SK-N-MC (cell line): ENCODE data around the gene CLMP.

ENCODE experiments used
- DNase-seq: peaks from one replicate; pipeline ENCODE4 v3.0.0-alpha.2; 2011; ENCODE audit warnings: low read depth, low spot score
- H3K27ac ChIP-seq: fragments of 200-600 bp; sonication (generic); 2 replicates; pipeline ENCODE4 v1.5.1; 2016; ENCODE audit warnings: mixed run types
- H3K36me3 ChIP-seq: fragments of 200-600 bp; sonication (generic); 2 replicates; pipeline ENCODE4 v1.6.1; 2017; ENCODE audit warnings: antibody characterized with exemption, low read length, mixed read lengths; ENCODE audit not compliant: insufficient read depth
- H3K4me3 ChIP-seq: fragments of 200-600 bp; sonication (generic); 2 replicates; pipeline ENCODE4 v1.5.1; 2016
- H3K9ac ChIP-seq: fragments of 200-600 bp; sonication (generic); 2 replicates; pipeline ENCODE4 v1.8.0; 2017; ENCODE audit warnings: mixed run types, mixed read lengths; ENCODE audit not compliant: insufficient read length
- H3K9me3 ChIP-seq: fragments of 200-600 bp; sonication (generic); 2 replicates; pipeline ENCODE4 v1.6.1; 2017; ENCODE audit warnings: low read depth, mild to moderate bottlenecking, antibody characterized with exemption, low read length, moderate library complexity, mixed read lengths
- EZH2 ChIP-seq: fragments of 200-600 bp; sonication (generic); IDR thresholded peaks from one replicate; pipeline ENCODE4 v1.6.1; 2017; ENCODE audit warnings: antibody characterized with exemption
- FOXP2 ChIP-seq: optimal IDR thresholded peaks from 2 replicates; pipeline ENCODE3; 2011; ENCODE audit warnings: mild to moderate bottlenecking, moderate library complexity; ENCODE audit not compliant: insufficient read depth; ENCODE audit errors: extremely low read length, control extremely low read depth
- POLR2AphosphoS5 ChIP-seq: IDR thresholded peaks from 2 replicates; pipeline ENCODE4 v1.6.1; 2012; ENCODE audit warnings: mild to moderate bottlenecking, low read depth, low read length, borderline replicate concordance

CLMP gene

GRCh38 chr11:123221096-123221561 lies 26.1 kb upstream of the CLMP start:
- no peak overlapping the region for H3K9ac ChIP-seq
- no peak for DNase-seq
- H3K4me3 ChIP-seq: no peak overlapping the region
- no peaks in the 10 kb centered on the region for H3K36me3 ChIP-seq
- no peak overlapping the region for H3K27ac ChIP-seq
- no peaks in the 10 kb centered on the region for H3K9me3 ChIP-seq
- TF ChIP-seq FOXP2 (no peak), EZH2 (no peak), POLR2AphosphoS5 (no peak)

- Histone ChIP-seq H3K9ac (no peak overlapping the region), H3K36me3 (no peaks in the 10 kb centered on the region), H3K9me3 (no peaks in the 10 kb centered on the region), H3K27ac (no peak overlapping the region), H3K4me3 (no peak overlapping the region)
- no peak for TF ChIP-seq FOXP2
- no peak for TF ChIP-seq POLR2AphosphoS5
- no peak for TF ChIP-seq EZH2
- no peak for DNase-seq
These were observed 24.1 kb upstream of the CLMP start for GRCh38 chr11:123219066-123219690.

GRCh38 chr11:123218451-123218850 lies 23.4 kb upstream of the CLMP start:
- no peak for DNase-seq
- no peak overlapping the region for H3K4me3 ChIP-seq
- no peak overlapping the region for H3K27ac ChIP-seq

GRCh38 chr11:123217897-123218296 lies 22.8 kb upstream of the CLMP start:
- TF ChIP-seq POLR2AphosphoS5: no peak
- H3K4me3 ChIP-seq: no peak overlapping the region
- no peaks in the 10 kb centered on the region for H3K36me3 ChIP-seq
- H3K9me3 ChIP-seq: no peaks in the 10 kb centered on the region
- no peak overlapping the region for H3K27ac ChIP-seq
- no peak for DNase-seq
- no peak overlapping the region for H3K9ac ChIP-seq

More at GRCh38 chr11:123218451-123218850, 23.4 kb upstream of the CLMP start:
- Histone ChIP-seq H3K9ac (no peak overlapping the region), H3K36me3 (no peaks in the 10 kb centered on the region), H3K9me3 (no peaks in the 10 kb centered on the region)
- TF ChIP-seq EZH2 (no peak), FOXP2 (no peak), POLR2AphosphoS5 (no peak)

GRCh38 chr11:123216249-123216648 lies 21.2 kb upstream of the CLMP start:
- Histone ChIP-seq H3K9me3 (no peaks in the 10 kb centered on the region), H3K9ac (no peak overlapping the region), H3K27ac (no peak overlapping the region), H3K36me3 (no peaks in the 10 kb centered on the region), H3K4me3 (no peak overlapping the region)
- no peak for DNase-seq
- TF ChIP-seq POLR2AphosphoS5 (no peak), FOXP2 (no peak), EZH2 (no peak)

GRCh38 chr11:123214940-123215339 lies 19.9 kb upstream of the CLMP start:
- no peaks in the 10 kb centered on the region for H3K9me3 ChIP-seq
- no peaks in the 10 kb centered on the region for H3K36me3 ChIP-seq
- H3K9ac ChIP-seq: no peak overlapping the region
- no peak overlapping the region for H3K4me3 ChIP-seq
- no peak for DNase-seq
- no peak for TF ChIP-seq POLR2AphosphoS5
- no peak for TF ChIP-seq FOXP2
- no peak for TF ChIP-seq EZH2
- H3K27ac ChIP-seq: no peak overlapping the region

GRCh38 chr11:123214396-123214795 lies 19.3 kb upstream of the CLMP start:
- Histone ChIP-seq H3K36me3 (no peaks in the 10 kb centered on the region), H3K9me3 (no peaks in the 10 kb centered on the region), H3K27ac (no peak overlapping the region), H3K9ac (no peak overlapping the region), H3K4me3 (no peak overlapping the region)
- no peak for TF ChIP-seq FOXP2
- no peak for TF ChIP-seq EZH2
- TF ChIP-seq POLR2AphosphoS5: no peak
- no peak for DNase-seq

GRCh38 chr11:123213307-123213771 lies 18.3 kb upstream of the CLMP start:
- peak overlapping the region; percentile 6; the same call in 1 of the 2 replicates for H3K27ac ChIP-seq
- H3K36me3 ChIP-seq: no peaks in the 10 kb centered on the region
- H3K9ac ChIP-seq: no peak overlapping the region
- H3K9me3 ChIP-seq: no peaks in the 10 kb centered on the region
- peak; percentile 76 for DNase-seq
- TF ChIP-seq POLR2AphosphoS5: peak; percentile 29; the same call in 1 of the 2 replicates
- TF ChIP-seq FOXP2: no peak
- TF ChIP-seq EZH2: no peak
- H3K4me3 ChIP-seq: peak overlapping the region; percentile 43

- H3K9ac ChIP-seq: no peak overlapping the region
- no peak overlapping the region for H3K27ac ChIP-seq
- H3K4me3 ChIP-seq: no peak overlapping the region
- H3K9me3 ChIP-seq: no peaks in the 10 kb centered on the region
- no peaks in the 10 kb centered on the region for H3K36me3 ChIP-seq
- no peak for TF ChIP-seq FOXP2
- TF ChIP-seq POLR2AphosphoS5: no peak
- TF ChIP-seq EZH2: no peak
- no peak for DNase-seq
These were observed 17.4 kb upstream of the CLMP start for GRCh38 chr11:123212406-123212805.
